ENCODE measurements around the gene LTB4R2. TPM values are rescaled to one million over a fixed set of nuclear protein-coding genes. Genes with fewer than 3 reads are reported as not detected.

The LTB4R2 gene
- total and polyA plus RNA-seq, 2 donors (not counting 3 experiments of a cell fraction or from before 2014, with no cell fraction given): 5.5 to 13.1 TPM

DNA sequence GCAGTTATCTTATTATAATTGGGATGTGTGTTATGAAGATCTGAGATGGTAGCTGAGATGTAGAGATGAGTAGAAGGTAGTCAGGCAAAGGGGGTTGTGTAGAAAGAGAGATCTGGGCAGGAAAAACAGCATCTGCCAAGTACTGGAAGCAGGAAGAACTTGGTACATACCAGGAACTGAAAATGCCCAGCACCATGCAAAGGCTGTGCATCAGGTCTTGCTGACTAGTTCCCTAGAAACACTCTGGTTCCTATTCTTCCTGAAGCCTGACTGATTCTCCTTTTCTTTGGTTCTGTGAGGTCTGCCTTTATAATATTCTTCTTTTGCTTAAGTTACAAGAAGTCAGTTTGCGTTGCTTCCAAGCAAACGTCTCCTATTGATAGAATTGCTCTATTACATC lies 51.4 kb downstream of the LTB4R2 start:
- Histone ChIP-seq H4K20me1 (replicated peaks; ENCODE audit: control insufficient read depth, extremely low read depth, insufficient read depth, low read length) (no peaks in the 10 kb centered on the region), H3K79me2 (ENCODE audit: control insufficient read depth, insufficient read depth, low read length) (no peaks in the 10 kb centered on the region), H3K4me3 (replicated peaks in 1 of 3; ENCODE audit: insufficient read depth in 1 of 3, low read depth in 1 of 3, low read length in 3 of 3) (no peak overlapping the region), H3K27ac (ENCODE audit: insufficient read depth, low read depth, low read length) (no peak overlapping the region), H3K9ac (replicated peaks; ENCODE audit: extremely low read depth, insufficient read depth, low read length) (no peak overlapping the region), H3K9me1 (replicated peaks; ENCODE audit: control insufficient read depth, extremely low read depth, insufficient read depth, low read length) (no peaks in the 10 kb centered on the region), H3K27me3 (ENCODE audit: control insufficient read depth in 2 of 2, insufficient read depth in 2 of 2, low read length in 2 of 2) (peaks cover 0 to 3% of the 10 kb centered on the region in 2 experiments), H3K4me2 (ENCODE audit: insufficient read depth, low read length) (no peak overlapping the region), H3K4me1 (ENCODE audit: control insufficient read depth, extremely low read depth, insufficient read depth, low read length) (peaks cover 9% of the 10 kb centered on the region), H3K9me3 (replicated peaks; ENCODE audit: control insufficient read depth, insufficient read depth, low read length) (no peaks in the 10 kb centered on the region), H2AFZ (ENCODE audit: low read depth, low read length) (no peak overlapping the region), H3K36me3 (ENCODE audit: control insufficient read depth in 2 of 2, extremely low read depth in 1 of 2, insufficient read depth in 2 of 2, low read length in 2 of 2) (no peaks in the 10 kb centered on the region)
- intact Hi-C loops (cut with micrococcal nuclease) (no loop called here), dilution Hi-C loops (cut with MboI; ENCODE audit: extremely low pct_ligation_motif_present, low sequenced_read_pairs) (no loop called here)
- FAIRE-seq: no peak
- TF ChIP-seq POLR2AphosphoS5 (IDR thresholded peaks at IDR 0.05; ENCODE audit: insufficient read depth, low read depth, low read length): no peak
- ChIA-PET POLR2A (no interaction called here), CTCF (interaction anchor here (0.8 to 8.1 kb wide), 11 partner anchors 10 to 75 kb away, joined by 3 to 62 read pairs (median 4); no protein-coding TSS in a partner anchor)
- no peak for DNase-seq (ENCODE audit: low read depth, low spot score)
- BruUV-seq (replicated peaks): no TSS peak

Small RNA genes within 50 kb of the gene (small RNA-seq; reads per million reads assigned to genes)
- not detected for gene RF00026 (ENCODE audit: insufficient read depth, insufficient read length, low read depth, low replicate concordance)

Other genes starting within 250 kb of the LTB4R2 start
Only the 30 nearest of the 33 such genes appear.
- 32.1 and 38.5 TPM in 2 replicates for gene DCAF11, start 195.4 kb upstream of the LTB4R2 start, total RNA-seq
- gene DCAF11, start 195.4 kb upstream of the LTB4R2 start, polyA plus RNA-seq: 33.8 and 37.3 TPM in 2 replicates
- gene NRL, start 195.2 kb upstream of the LTB4R2 start, total RNA-seq: 0.62 and 0.71 TPM in 2 replicates
- gene NRL, start 195.2 kb upstream of the LTB4R2 start, polyA plus RNA-seq: 1.1 and 1.9 TPM in 2 replicates
- gene FITM1, start 179.5 kb upstream of the LTB4R2 start, total RNA-seq: not detected in 2 replicates
- 0.54 and 0.81 TPM in 2 replicates for gene FITM1, start 179.5 kb upstream of the LTB4R2 start, polyA plus RNA-seq
- gene PSME1, start 173.9 kb upstream of the LTB4R2 start, total RNA-seq: 120 and 135 TPM in 2 replicates
- 68.1 and 98.1 TPM in 2 replicates for gene PSME1, start 173.9 kb upstream of the LTB4R2 start, polyA plus RNA-seq
- gene EMC9, start 168.5 kb upstream of the LTB4R2 start, total RNA-seq: 19.0 and 21.8 TPM in 2 replicates
- 31.8 and 38.0 TPM in 2 replicates for gene EMC9, start 168.5 kb upstream of the LTB4R2 start, polyA plus RNA-seq
- gene PSME2, start 163.5 kb upstream of the LTB4R2 start, total RNA-seq: 107 and 126 TPM in 2 replicates
- 66.5 and 69.8 TPM in 2 replicates for gene PSME2, start 163.5 kb upstream of the LTB4R2 start, polyA plus RNA-seq
- gene RNF31, start 162.6 kb upstream of the LTB4R2 start, total RNA-seq: 66.5 and 69.7 TPM in 2 replicates
- 32.3 TPM in 2 replicates for gene RNF31, start 162.6 kb upstream of the LTB4R2 start, polyA plus RNA-seq
- 33.2 and 46.1 TPM in 2 replicates for gene IRF9, start 148.9 kb upstream of the LTB4R2 start, total RNA-seq
- 44.6 and 55.3 TPM in 2 replicates for gene IRF9, start 148.9 kb upstream of the LTB4R2 start, polyA plus RNA-seq
- 29.6 and 33.6 TPM in 2 replicates for gene REC8, start 138.1 kb upstream of the LTB4R2 start, total RNA-seq
- gene REC8, start 138.1 kb upstream of the LTB4R2 start, polyA plus RNA-seq: 8.7 and 12.5 TPM in 2 replicates
- 52.6 and 66.5 TPM in 2 replicates for gene IPO4, start 121.3 kb upstream of the LTB4R2 start, total RNA-seq
- gene IPO4, start 121.3 kb upstream of the LTB4R2 start, polyA plus RNA-seq: 24.6 and 27.6 TPM in 2 replicates
- 58.5 and 60.7 TPM in 2 replicates for gene TM9SF1, start 114.7 kb upstream of the LTB4R2 start, total RNA-seq
- 64.4 and 71.5 TPM in 2 replicates for gene TM9SF1, start 114.7 kb upstream of the LTB4R2 start, polyA plus RNA-seq
- 0.42 and 0.74 TPM in 2 replicates for gene TSSK4, start 104.4 kb upstream of the LTB4R2 start, total RNA-seq
- gene TSSK4, start 104.4 kb upstream of the LTB4R2 start, polyA plus RNA-seq: 0.10 TPM in 1 of 2 replicates, not detected in the other
- 39.7 and 40.9 TPM in 2 replicates for gene CHMP4A, start 96.7 kb upstream of the LTB4R2 start, total RNA-seq
- 32.6 and 46.4 TPM in 2 replicates for gene CHMP4A, start 96.7 kb upstream of the LTB4R2 start, polyA plus RNA-seq
- 8.1 and 9.9 TPM in 2 replicates for gene MDP1, start 94.1 kb upstream of the LTB4R2 start, total RNA-seq
- 21.4 and 22.7 TPM in 2 replicates for gene MDP1, start 94.1 kb upstream of the LTB4R2 start, polyA plus RNA-seq
- 243 and 261 TPM in 2 replicates for gene NEDD8, start 77.8 kb upstream of the LTB4R2 start, total RNA-seq
- 316 and 329 TPM in 2 replicates for gene NEDD8, start 77.8 kb upstream of the LTB4R2 start, polyA plus RNA-seq
- 58.1 and 62.4 TPM in 2 replicates for gene GMPR2, start 77.2 kb upstream of the LTB4R2 start, total RNA-seq
- 50.0 and 61.8 TPM in 2 replicates for gene GMPR2, start 77.2 kb upstream of the LTB4R2 start, polyA plus RNA-seq
- 53.7 and 58.5 TPM in 2 replicates for gene TINF2, start 67.5 kb upstream of the LTB4R2 start, total RNA-seq
- 34.4 and 44.2 TPM in 2 replicates for gene TINF2, start 67.5 kb upstream of the LTB4R2 start, polyA plus RNA-seq
- 3.4 and 3.9 TPM in 2 replicates for gene TGM1, start 47.0 kb upstream of the LTB4R2 start, total RNA-seq
- gene TGM1, start 47.0 kb upstream of the LTB4R2 start, polyA plus RNA-seq: 1.0 and 2.1 TPM in 2 replicates
- 29.3 and 29.5 TPM in 2 replicates for gene RABGGTA, start 38.5 kb upstream of the LTB4R2 start, total RNA-seq
- 80.1 and 102 TPM in 2 replicates for gene RABGGTA, start 38.5 kb upstream of the LTB4R2 start, polyA plus RNA-seq
- 18.0 and 20.0 TPM in 2 replicates for gene DHRS1, start 10.4 kb upstream of the LTB4R2 start, total RNA-seq
- 69.5 and 70.2 TPM in 2 replicates for gene DHRS1, start 10.4 kb upstream of the LTB4R2 start, polyA plus RNA-seq
- 30.9 and 31.0 TPM in 2 replicates for gene NOP9, start 10.3 kb upstream of the LTB4R2 start, total RNA-seq
- gene NOP9, start 10.3 kb upstream of the LTB4R2 start, polyA plus RNA-seq: 16.2 and 16.3 TPM in 2 replicates
- 4.6 and 5.2 TPM in 2 replicates for gene CIDEB, start 2.2 kb upstream of the LTB4R2 start, total RNA-seq
- gene CIDEB, start 2.2 kb upstream of the LTB4R2 start, polyA plus RNA-seq: 7.2 and 14.9 TPM in 2 replicates
- 6.2 and 10.5 TPM in 2 replicates for gene LTB4R, start 1.4 kb downstream of the LTB4R2 start, total RNA-seq
- 9.1 and 11.7 TPM in 2 replicates for gene LTB4R, start 1.4 kb downstream of the LTB4R2 start, polyA plus RNA-seq
- 84.0 and 87.0 TPM in 2 replicates for gene ADCY4, start 24.9 kb downstream of the LTB4R2 start, total RNA-seq
- 81.6 and 101 TPM in 2 replicates for gene ADCY4, start 24.9 kb downstream of the LTB4R2 start, polyA plus RNA-seq
- 5.1 and 9.0 TPM in 2 replicates for gene RIPK3, start 29.9 kb downstream of the LTB4R2 start, total RNA-seq
- gene RIPK3, start 29.9 kb downstream of the LTB4R2 start, polyA plus RNA-seq: 2.4 and 3.1 TPM in 2 replicates
- gene NFATC4, start 58.0 kb downstream of the LTB4R2 start, total RNA-seq: 88.1 and 88.5 TPM in 2 replicates
- 79.5 and 94.8 TPM in 2 replicates for gene NFATC4, start 58.0 kb downstream of the LTB4R2 start, polyA plus RNA-seq
- gene NYNRIN, start 88.9 kb downstream of the LTB4R2 start, total RNA-seq: 42.8 and 45.1 TPM in 2 replicates
- gene NYNRIN, start 88.9 kb downstream of the LTB4R2 start, polyA plus RNA-seq: 37.2 and 38.8 TPM in 2 replicates
- 5.0 and 8.6 TPM in 2 replicates for gene CBLN3, start 119.5 kb downstream of the LTB4R2 start, total RNA-seq
- gene CBLN3, start 119.5 kb downstream of the LTB4R2 start, polyA plus RNA-seq: 7.8 and 7.9 TPM in 2 replicates
- gene KHNYN, start 119.8 kb downstream of the LTB4R2 start, total RNA-seq: 63.3 and 66.7 TPM in 2 replicates
- 25.2 and 25.4 TPM in 2 replicates for gene KHNYN, start 119.8 kb downstream of the LTB4R2 start, polyA plus RNA-seq
- gene SDR39U1, start 132.6 kb downstream of the LTB4R2 start, total RNA-seq: 38.6 and 40.2 TPM in 2 replicates
- 72.6 and 89.8 TPM in 2 replicates for gene SDR39U1, start 132.6 kb downstream of the LTB4R2 start, polyA plus RNA-seq

Data from endothelial cell of umbilical vein (primary cell).